Rectal smooth muscle tissue (tissue), 1 donor: Measurements from ENCODE around the gene DUSP18.
"Not testable (repeated sequence)": the region's sequence is repeated elsewhere in the genome, so short reads cannot be mapped to it uniquely, and the experiment has no call there.

Source experiments
- H3K27ac ChIP-seq: one replicate; pipeline ENCODE4 v1.7.0; 2013; ENCODE audit warnings: low read depth, low read length, inconsistent platforms
- H3K27me3 ChIP-seq: one replicate; pipeline ENCODE4 v1.7.0; 2013; ENCODE audit warnings: low read length; ENCODE audit not compliant: control insufficient read depth, insufficient read depth
- H3K36me3 ChIP-seq: one replicate; pipeline ENCODE4 v1.7.0; 2013; ENCODE audit warnings: low read length; ENCODE audit not compliant: control insufficient read depth, insufficient read depth
- H3K4me1 ChIP-seq: one replicate; pipeline ENCODE4 v1.7.0; 2013; ENCODE audit warnings: low read length; ENCODE audit not compliant: control insufficient read depth, insufficient read depth
- H3K4me3 ChIP-seq: one replicate; pipeline ENCODE4 v1.7.0; 2013; ENCODE audit warnings: low read length
- H3K9ac ChIP-seq: one replicate; pipeline ENCODE4 v1.7.0; 2013; ENCODE audit warnings: low read length

Gene DUSP18

GRCh38 chr22:30648825-30649224 is 18.9 kb downstream of the DUSP18 start:
- H3K36me3 ChIP-seq = no peaks in the 10 kb centered on the region
- H3K4me1 ChIP-seq = no peaks in the 10 kb centered on the region
- no peak overlapping the region for H3K9ac ChIP-seq
- no peak overlapping the region for H3K4me3 ChIP-seq
- no peak overlapping the region for H3K27ac ChIP-seq
- H3K27me3 ChIP-seq = no peaks in the 10 kb centered on the region

DNA sequence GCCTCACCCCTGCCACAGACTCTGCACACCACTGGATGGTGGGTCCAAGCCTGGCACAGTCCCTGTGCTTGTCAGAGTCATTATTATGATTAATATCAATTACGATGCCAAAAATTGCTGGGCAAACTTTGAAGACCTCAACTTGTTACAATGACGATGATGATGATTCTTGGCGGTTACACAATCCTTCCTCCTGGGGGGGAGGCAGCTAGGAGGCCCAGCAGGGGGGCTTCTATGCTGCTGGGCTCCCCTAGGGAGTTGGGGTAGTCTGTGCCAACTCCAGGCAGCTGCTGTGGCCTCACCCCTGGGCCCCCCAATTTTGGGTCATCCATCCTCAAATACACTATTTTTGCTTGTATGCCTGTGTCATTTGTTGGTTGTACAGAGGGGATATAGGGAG is 20.1 kb downstream of the DUSP18 start:
- no peaks in the 10 kb centered on the region for H3K4me1 ChIP-seq
- no peaks in the 10 kb centered on the region for H3K27me3 ChIP-seq
- no peak overlapping the region for H3K27ac ChIP-seq
- H3K36me3 ChIP-seq = no peaks in the 10 kb centered on the region
- no peak overlapping the region for H3K4me3 ChIP-seq
- H3K9ac ChIP-seq = no peak overlapping the region

- no peak overlapping the region for H3K4me3 ChIP-seq
- H3K9ac ChIP-seq = no peak overlapping the region
- no peak overlapping the region for H3K27ac ChIP-seq
- H3K36me3 ChIP-seq = no peaks in the 10 kb centered on the region
- H3K27me3 ChIP-seq = no peaks in the 10 kb centered on the region
- no peaks in the 10 kb centered on the region for H3K4me1 ChIP-seq
Observed at GRCh38 chr22:30646518-30647160, 21.0 kb downstream of the DUSP18 start.

GRCh38 chr22:30643055-30643875 is 24.4 kb downstream of the DUSP18 start:
- Histone ChIP-seq H3K27ac (no peak overlapping the region), H3K9ac (no peak overlapping the region), H3K4me1 (no peaks in the 10 kb centered on the region), H3K27me3 (no peaks in the 10 kb centered on the region), H3K4me3 (no peak overlapping the region), H3K36me3 (no peaks in the 10 kb centered on the region)

GRCh38 chr22:30640839-30641430 is 26.7 kb downstream of the DUSP18 start:
- Histone ChIP-seq H3K9ac (no peak overlapping the region), H3K4me1 (peaks cover 9% of the 10 kb centered on the region), H3K4me3 (no peak overlapping the region), H3K27me3 (no peaks in the 10 kb centered on the region), H3K36me3 (no peaks in the 10 kb centered on the region), H3K27ac (no peak overlapping the region)

DNA sequence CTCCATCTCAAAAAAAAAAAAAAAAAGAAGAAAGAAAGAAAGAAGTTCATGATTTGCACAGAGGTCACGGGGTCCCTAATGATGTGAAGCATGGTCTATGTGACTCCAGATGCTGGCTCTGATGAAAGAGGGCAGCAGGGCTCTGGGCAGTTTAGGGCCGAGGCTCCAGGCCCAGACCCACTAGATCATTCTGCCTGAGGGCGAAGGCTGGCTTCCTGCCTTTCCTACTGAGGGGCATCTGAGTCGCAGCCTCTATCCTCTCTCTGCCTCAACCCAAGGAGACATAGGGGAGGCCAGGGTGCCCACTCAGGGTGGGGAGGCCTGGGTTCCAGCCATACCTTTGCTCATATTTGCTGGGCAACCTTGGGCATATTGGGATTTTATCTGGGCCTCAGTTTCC is 27.3 kb downstream of the DUSP18 start:
- Histone ChIP-seq H3K4me1 (peaks cover 10% of the 10 kb centered on the region), H3K36me3 (no peaks in the 10 kb centered on the region), H3K4me3 (no peak overlapping the region), H3K27me3 (no peaks in the 10 kb centered on the region), H3K27ac (no peak overlapping the region), H3K9ac (no peak overlapping the region)

DNA sequence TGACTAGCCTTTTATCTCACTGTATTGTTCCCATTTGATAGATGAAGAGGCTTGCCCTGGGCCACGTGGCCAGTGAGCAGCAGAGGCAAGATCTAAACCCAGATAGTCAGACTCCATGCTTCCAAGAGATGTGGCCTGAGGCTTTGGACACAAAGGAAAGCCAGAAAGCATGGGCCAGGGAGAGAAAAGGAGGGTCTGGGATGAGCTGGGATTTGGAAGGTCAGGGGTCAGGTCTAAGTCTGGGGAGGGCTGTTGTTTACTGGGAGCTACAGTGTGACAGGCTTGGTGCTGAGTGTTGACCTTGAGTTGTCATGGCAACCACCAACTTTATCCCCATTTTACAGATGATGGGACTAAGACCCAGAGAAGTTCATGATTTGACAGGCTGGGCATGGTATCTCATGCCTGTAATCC is 30.0 kb downstream of the DUSP18 start:
- Histone ChIP-seq H3K27ac (no peak overlapping the region), H3K9ac (no peak overlapping the region), H3K36me3 (no peaks in the 10 kb centered on the region), H3K4me1 (peaks cover 15% of the 10 kb centered on the region), H3K27me3 (no peaks in the 10 kb centered on the region), H3K4me3 (peak overlapping the region; percentile 88)

DNA sequence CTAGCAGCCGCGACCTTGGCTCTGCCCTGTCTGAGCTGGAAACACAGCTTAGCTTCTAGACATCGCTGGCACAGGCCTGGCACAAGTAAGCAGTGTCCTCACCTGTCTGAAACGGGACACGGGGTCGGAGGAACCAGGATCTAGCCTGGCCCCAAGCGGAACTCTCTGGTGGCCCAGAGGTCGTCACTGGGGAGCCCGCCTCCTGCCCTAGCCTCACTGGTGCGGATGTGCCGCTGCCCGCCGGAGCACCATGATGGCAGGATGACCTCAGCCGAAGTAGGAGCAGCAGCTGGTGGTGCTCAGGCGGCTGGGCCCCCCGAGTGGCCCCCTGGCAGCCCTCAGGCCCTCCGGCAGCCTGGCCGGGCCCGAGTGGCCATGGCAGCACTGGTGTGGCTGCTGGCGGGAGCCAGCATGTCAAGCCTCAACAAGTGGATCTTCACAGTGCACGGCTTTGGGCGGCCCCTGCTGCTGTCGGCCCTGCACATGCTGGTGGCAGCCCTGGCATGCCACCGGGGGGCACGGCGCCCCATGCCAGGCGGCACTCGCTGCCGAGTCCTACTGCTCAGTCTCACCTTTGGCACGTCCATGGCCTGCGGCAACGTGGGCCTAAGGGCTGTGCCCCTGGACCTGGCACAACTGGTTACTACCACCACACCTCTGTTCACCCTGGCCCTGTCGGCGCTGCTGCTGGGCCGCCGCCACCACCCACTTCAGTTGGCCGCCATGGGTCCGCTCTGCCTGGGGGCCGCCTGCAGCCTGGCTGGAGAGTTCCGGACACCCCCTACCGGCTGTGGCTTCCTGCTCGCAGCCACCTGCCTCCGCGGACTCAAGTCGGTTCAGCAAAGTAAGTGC is 31.2 kb downstream of the DUSP18 start:
- Histone ChIP-seq H3K4me1 (peaks cover 15% of the 10 kb centered on the region), H3K36me3 (no peaks in the 10 kb centered on the region), H3K27me3 (no peaks in the 10 kb centered on the region), H3K27ac (peak overlapping the region; percentile 91), H3K4me3 (peak overlapping the region; percentile 88), H3K9ac (peak overlapping the region; percentile 83)

DNA sequence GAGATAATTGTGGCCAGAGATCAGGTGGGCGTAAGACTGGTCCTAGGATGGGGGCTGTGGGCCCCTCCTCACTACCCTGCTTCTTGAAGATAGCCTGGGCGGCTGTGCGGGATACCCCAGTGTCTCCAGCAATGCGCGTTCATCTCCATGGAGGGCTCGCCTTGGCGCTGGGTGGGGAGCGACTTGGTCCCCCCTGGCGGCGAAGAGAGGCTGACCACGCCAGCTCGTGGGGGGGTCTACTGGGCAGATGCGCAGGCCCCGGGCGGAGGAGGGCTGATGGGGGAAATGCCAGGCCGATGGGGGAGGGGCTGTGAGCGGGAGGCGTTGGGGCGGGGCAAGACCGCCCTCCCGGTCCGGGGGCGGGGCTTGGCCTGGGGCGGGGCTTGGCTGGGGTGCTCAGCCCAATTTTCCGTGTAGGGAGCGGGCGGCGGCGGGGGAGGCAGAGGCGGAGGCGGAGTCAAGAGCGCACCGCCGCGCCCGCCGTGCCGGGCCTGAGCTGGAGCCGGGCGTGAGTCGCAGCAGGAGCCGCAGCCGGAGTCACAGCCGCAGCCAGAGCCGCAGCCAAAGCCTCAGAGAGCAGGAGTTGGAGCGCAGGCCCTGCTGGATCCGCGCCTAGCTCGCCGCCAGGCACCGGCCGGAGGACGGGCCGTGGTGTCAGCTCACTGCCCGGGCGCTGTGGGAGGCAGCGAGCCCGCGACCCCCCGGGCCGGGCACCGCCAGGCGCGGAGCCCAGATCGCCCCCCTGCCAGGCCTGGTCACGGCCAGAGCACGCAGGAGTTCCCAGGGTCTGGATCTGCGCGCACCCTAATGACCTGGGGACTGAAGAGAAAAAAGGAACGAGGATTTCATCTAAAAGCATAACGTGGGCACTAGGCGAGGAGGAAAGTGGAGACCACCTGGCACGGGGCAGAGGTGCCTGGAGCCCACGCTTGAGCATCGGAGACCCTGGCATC is 32.1 kb downstream of the DUSP18 start, which contains the start of gene SLC35E4:
TSS of gene SLC35E4 (plus strand) at position 509 of the 953 bp plus-strand sequence. CDS start 670 bp downstream, outside the sequence.
- peaks cover 15% of the 10 kb centered on the region for H3K4me1 ChIP-seq
- H3K27ac ChIP-seq = peak within 1 kb of the TSS; percentile 91
- H3K4me3 ChIP-seq = peak within 1 kb of the TSS; percentile 88
- H3K9ac ChIP-seq = peak within 1 kb of the TSS; percentile 83
- no peaks in the 10 kb centered on the region for H3K27me3 ChIP-seq
- no peaks in the 10 kb centered on the region for H3K36me3 ChIP-seq

DNA sequence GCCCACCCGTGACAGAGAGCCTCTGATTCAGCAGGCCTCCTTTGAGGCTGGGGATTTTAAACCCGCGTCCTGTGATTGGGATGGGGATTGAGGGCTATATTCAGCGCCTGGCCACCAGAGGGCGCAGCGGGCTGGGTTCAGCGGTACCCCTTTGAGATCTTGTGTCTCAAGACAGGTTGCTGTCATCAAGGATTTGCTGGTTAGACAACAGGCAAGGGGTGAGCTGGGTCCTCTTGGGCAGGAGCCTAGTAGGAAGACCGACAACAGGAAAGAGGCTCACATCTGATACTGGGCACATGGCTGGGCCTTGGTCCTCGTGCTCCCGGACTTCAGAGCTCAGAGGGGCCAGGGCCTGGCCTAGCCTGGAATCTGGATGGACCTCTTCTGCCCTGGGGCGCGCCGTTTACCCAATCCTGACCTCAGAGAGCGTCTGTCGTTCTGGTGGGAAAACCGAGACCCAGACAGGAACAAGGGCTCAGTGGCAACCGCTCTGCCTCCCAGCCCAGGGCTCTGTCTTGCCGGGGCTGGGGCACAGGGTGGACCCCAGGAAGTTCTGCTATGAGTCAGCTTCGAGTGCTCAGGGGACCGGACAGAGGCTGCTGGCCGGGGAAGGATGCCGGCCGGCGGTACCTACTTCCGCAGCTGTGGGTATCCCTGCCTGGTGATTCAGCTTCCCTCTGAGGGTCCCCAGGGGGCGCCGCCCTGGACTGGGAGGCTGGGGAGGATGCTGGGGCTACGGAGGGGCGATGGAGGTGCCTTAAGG is 33.0 kb downstream of the DUSP18 start:
- Histone ChIP-seq H3K4me1 (peaks cover 15% of the 10 kb centered on the region), H3K27me3 (no peaks in the 10 kb centered on the region), H3K36me3 (no peaks in the 10 kb centered on the region), H3K27ac (peak overlapping the region; percentile 91), H3K9ac (peak overlapping the region; percentile 60), H3K4me3 (peak overlapping the region; percentile 69)

DNA sequence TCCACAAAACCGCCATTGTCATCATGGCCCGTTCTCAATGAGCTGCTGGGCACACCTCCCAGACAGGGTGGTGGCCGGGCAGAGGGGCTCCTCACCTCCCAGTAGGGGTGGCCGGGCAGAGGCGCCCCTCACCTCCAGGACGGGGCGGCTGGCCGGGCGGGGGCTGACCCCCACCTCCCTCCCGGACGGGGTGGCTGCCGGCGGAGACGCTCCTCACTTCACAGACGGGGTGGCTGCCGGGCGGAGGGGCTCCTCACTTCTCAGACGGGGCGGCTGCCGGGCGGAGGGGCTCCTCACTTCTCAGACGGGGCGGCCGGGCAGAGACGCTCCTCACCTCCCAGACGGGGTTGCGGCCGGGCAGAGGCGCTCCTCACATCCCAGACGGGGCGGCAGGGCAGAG is 36.2 kb downstream of the DUSP18 start:
- H3K36me3 ChIP-seq, H3K27me3 ChIP-seq, H3K4me3 ChIP-seq, H3K9ac ChIP-seq, H3K27ac ChIP-seq: not testable (repeated sequence)
- H3K4me1 ChIP-seq = peaks cover 11% of the 10 kb centered on the region
